Neural progenitor cell (in vitro differentiated cells): ENCODE measurements around the gene TC2N. TPM values are rescaled to one million over a fixed set of nuclear protein-coding genes. Genes with fewer than 3 reads are reported as not detected.

Experiments used
- DNase-seq: peaks from one replicate; pipeline ENCODE4 v3.0.0-alpha.2; 2016; ENCODE audit warnings: low spot score
- H2AFZ ChIP-seq: fragments of 200-600 bp; sonication (generic); replicated peaks from 2 replicates; pipeline ENCODE4 v1.6.1; 2016; ENCODE audit warnings: antibody characterized with exemption
- H3F3A ChIP-seq: fragments of 200-600 bp; sonication (generic); 2 replicates; pipeline ENCODE4 v1.6.1; 2016; ENCODE audit warnings: antibody characterized with exemption, low read depth
- H3K27ac ChIP-seq: fragments of 200-600 bp; sonication (generic); 2 replicates; pipeline ENCODE4 v1.5.1; 2016; ENCODE audit warnings: mild to moderate bottlenecking
- H3K27me3 ChIP-seq: fragments of 200-600 bp; sonication (generic); 2 replicates; pipeline ENCODE4 v1.6.1; 2016; ENCODE audit warnings: mild to moderate bottlenecking, moderate library complexity
- H3K36me3 ChIP-seq: fragments of 200-600 bp; sonication (generic); 2 replicates; pipeline ENCODE4 v1.5.1; 2016
- H3K4me1 ChIP-seq: fragments of 200-600 bp; sonication (generic); 2 replicates; pipeline ENCODE4 v1.6.1; 2016; ENCODE audit warnings: mixed run types
- H3K4me2 ChIP-seq: fragments of 200-600 bp; sonication (generic); 2 replicates; pipeline ENCODE4 v1.6.1; 2016
- H3K4me3 ChIP-seq: fragments of 200-600 bp; sonication (generic); 2 replicates; pipeline ENCODE4 v1.5.1; 2016
- H3K79me2 ChIP-seq: fragments of 200-600 bp; sonication (generic); 2 replicates; pipeline ENCODE4 v1.6.1; 2016; ENCODE audit warnings: low read depth
- H3K9ac ChIP-seq: fragments of 200-600 bp; sonication (generic); 2 replicates; pipeline ENCODE4 v1.6.1; 2016
- H3K9me3 ChIP-seq: fragments of 200-600 bp; sonication (generic); 2 replicates; pipeline ENCODE4 v1.5.1; 2016; ENCODE audit warnings: low read depth
- H4K20me1 ChIP-seq: fragments of 200-600 bp; sonication (generic); 2 replicates; pipeline ENCODE4 v1.6.1; 2016; ENCODE audit warnings: low read depth
- H3K27ac Mint-ChIP-seq: 3 replicates; pipeline ENCODE4 v1.8.0; 2021; ENCODE audit warnings: mixed read lengths
- H3K27me3 Mint-ChIP-seq: 2 replicates; pipeline ENCODE4 v1.8.0; 2022; ENCODE audit warnings: low read depth, mild to moderate bottlenecking, inconsistent platforms, moderate library complexity, mixed read lengths; ENCODE audit not compliant: insufficient read depth
- H3K36me3 Mint-ChIP-seq: 3 replicates; pipeline ENCODE4 v1.8.0; 2021; ENCODE audit warnings: mixed read lengths
- H3K4me1 Mint-ChIP-seq: 3 replicates; pipeline ENCODE4 v1.8.0; 2021; ENCODE audit warnings: mixed read lengths
- H3K4me3 Mint-ChIP-seq: 3 replicates; pipeline ENCODE4 v1.8.0; 2021; ENCODE audit warnings: mild to moderate bottlenecking, moderate library complexity, mixed read lengths
- H3K9me3 Mint-ChIP-seq: 3 replicates; pipeline ENCODE4 v1.8.0; 2020; ENCODE audit warnings: mixed read lengths
- EZH2 ChIP-seq: fragments of 200-600 bp; sonication (generic); IDR thresholded peaks from 2 replicates; pipeline ENCODE4 v1.6.1; 2017; ENCODE audit warnings: antibody characterized with exemption, mild to moderate bottlenecking, moderate library complexity
- EZH2phosphoT487 ChIP-seq: fragments of 200-600 bp; sonication (generic); IDR thresholded peaks from 2 replicates; pipeline ENCODE4 v1.6.1; 2017; ENCODE audit warnings: antibody characterized with exemption
- total RNA-seq: library from RNA; depleted of rRNA; stranded (reverse); fragments of >200 nt; gene quantifications from 2 replicates; pipeline ENCODE4 v1.2.3, GENCODE V29; 2015; ENCODE audit warnings: low replicate concordance
- TF ChIP-seq, protein P1 (sequence below): fragments of 200-600 bp; sonication (generic); IDR thresholded peaks from 2 replicates; pipeline ENCODE4 v1.5.1; 2017; ENCODE audit warnings: antibody characterized with exemption, mild to moderate bottlenecking

TC2N gene
- total RNA-seq, 1 donor from 2014 or later, result 5.8 TPM

- Mint-ChIP-seq H3K27me3 (no peaks in the 10 kb centered on the region), H3K36me3 (no peaks in the 10 kb centered on the region), H3K4me3 (no peak overlapping the region), H3K9me3 (no peaks in the 10 kb centered on the region), H3K27ac (no peak overlapping the region), H3K4me1 (peaks cover 17% of the 10 kb centered on the region)
- Histone ChIP-seq H3F3A (no peaks in the 10 kb centered on the region), H3K27ac (no peak overlapping the region), H3K4me2 (no peak overlapping the region), H3K79me2 (no peaks in the 10 kb centered on the region), H4K20me1 (no peaks in the 10 kb centered on the region), H3K4me3 (no peak overlapping the region), H3K9ac (no peak overlapping the region), H3K9me3 (no peaks in the 10 kb centered on the region), H3K36me3 (no peaks in the 10 kb centered on the region), H3K27me3 (no peaks in the 10 kb centered on the region), H3K4me1 (peaks cover 7% of the 10 kb centered on the region), H2AFZ (no peak overlapping the region)
- TF ChIP-seq EZH2phosphoT487, result no peak
- TF ChIP-seq, protein P1, sequence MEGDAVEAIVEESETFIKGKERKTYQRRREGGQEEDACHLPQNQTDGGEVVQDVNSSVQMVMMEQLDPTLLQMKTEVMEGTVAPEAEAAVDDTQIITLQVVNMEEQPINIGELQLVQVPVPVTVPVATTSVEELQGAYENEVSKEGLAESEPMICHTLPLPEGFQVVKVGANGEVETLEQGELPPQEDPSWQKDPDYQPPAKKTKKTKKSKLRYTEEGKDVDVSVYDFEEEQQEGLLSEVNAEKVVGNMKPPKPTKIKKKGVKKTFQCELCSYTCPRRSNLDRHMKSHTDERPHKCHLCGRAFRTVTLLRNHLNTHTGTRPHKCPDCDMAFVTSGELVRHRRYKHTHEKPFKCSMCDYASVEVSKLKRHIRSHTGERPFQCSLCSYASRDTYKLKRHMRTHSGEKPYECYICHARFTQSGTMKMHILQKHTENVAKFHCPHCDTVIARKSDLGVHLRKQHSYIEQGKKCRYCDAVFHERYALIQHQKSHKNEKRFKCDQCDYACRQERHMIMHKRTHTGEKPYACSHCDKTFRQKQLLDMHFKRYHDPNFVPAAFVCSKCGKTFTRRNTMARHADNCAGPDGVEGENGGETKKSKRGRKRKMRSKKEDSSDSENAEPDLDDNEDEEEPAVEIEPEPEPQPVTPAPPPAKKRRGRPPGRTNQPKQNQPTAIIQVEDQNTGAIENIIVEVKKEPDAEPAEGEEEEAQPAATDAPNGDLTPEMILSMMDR, result no peak
- no peak for TF ChIP-seq EZH2
- no peak for DNase-seq
Measured at GRCh38 chr14:91885113-91885712, 17.9 kb upstream of the TC2N start.

DNA sequence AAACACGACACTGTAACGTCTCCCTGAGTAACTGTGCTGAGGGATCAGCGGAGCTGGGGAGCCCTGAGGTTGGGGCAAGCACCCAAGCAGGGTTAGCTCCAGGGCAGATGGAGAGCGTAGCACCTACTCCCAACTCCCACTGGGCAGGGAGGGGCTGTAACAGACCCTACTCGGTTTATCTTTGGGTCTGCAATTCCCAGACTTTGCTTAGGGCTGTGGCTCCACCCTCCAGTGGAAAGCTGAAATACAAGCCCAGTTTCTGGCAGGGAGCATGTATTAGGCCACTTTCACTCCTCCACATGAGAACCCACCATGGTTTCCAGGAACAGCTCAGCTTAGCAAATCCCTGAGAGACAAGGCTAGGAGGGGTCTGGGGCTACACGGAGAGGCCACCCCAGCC is 17.3 kb upstream of the TC2N start:
- H3K27ac ChIP-seq, result no peak overlapping the region
- H3K9ac ChIP-seq, result no peak overlapping the region
- Mint-ChIP-seq H3K9me3 (no peaks in the 10 kb centered on the region), H3K4me3 (no peak overlapping the region), H3K27ac (no peak overlapping the region), H3K27me3 (peaks cover under 1% of the 10 kb centered on the region), H3K36me3 (no peaks in the 10 kb centered on the region), H3K4me1 (peaks cover 17% of the 10 kb centered on the region)
- H3K4me2 ChIP-seq, result no peak overlapping the region
- DNase-seq, result no peak
- no peaks in the 10 kb centered on the region for H3K27me3 ChIP-seq
- H3F3A ChIP-seq, result no peaks in the 10 kb centered on the region
- no peak overlapping the region for H3K4me3 ChIP-seq
- no peaks in the 10 kb centered on the region for H4K20me1 ChIP-seq
- H3K36me3 ChIP-seq, result no peaks in the 10 kb centered on the region
- H3K4me1 ChIP-seq, result peaks cover 2% of the 10 kb centered on the region
- H3K79me2 ChIP-seq, result no peaks in the 10 kb centered on the region
- H2AFZ ChIP-seq, result no peak overlapping the region
- H3K9me3 ChIP-seq, result no peaks in the 10 kb centered on the region
- TF ChIP-seq EZH2 (no peak), EZH2phosphoT487 (no peak)
- TF ChIP-seq, protein P1, result peak; percentile 18

DNA sequence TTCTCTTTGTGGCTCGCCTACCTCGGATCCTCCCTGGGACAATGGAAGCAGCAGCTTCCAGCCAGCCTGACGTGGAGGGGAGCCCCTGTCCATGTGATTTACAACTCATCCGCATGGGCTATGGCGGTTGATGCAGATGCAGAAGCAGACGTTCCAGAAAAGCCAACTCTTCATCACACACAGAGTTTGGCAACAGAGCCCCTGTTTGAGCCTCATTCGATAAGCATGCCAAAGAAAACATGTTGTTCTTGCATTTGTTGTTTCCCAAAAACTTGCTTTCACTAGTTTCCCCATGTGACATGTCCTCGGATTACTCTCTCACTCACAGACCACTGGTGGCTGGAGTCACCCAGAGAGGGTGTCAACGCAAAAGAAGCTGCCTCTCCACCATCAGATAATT is 16.4 kb upstream of the TC2N start:
- no peak overlapping the region for H3K9ac ChIP-seq

More for the DNA sequence above, 16.4 kb upstream of the TC2N start:
- H3K4me3 ChIP-seq, result no peak overlapping the region
- H3K4me3 Mint-ChIP-seq, result no peak overlapping the region
- H3K36me3 Mint-ChIP-seq, result no peaks in the 10 kb centered on the region
- H2AFZ ChIP-seq, result no peak overlapping the region
- H4K20me1 ChIP-seq, result no peaks in the 10 kb centered on the region
- no peaks in the 10 kb centered on the region for H3F3A ChIP-seq
- no peaks in the 10 kb centered on the region for H3K79me2 ChIP-seq
- no peaks in the 10 kb centered on the region for H3K9me3 ChIP-seq
- no peaks in the 10 kb centered on the region for H3K27me3 ChIP-seq
- no peaks in the 10 kb centered on the region for H3K36me3 ChIP-seq
- H3K4me1 Mint-ChIP-seq, result peaks cover 10% of the 10 kb centered on the region
- DNase-seq, result no peak
- H3K4me2 ChIP-seq, result no peak overlapping the region
- peaks cover 4% of the 10 kb centered on the region for H3K27me3 Mint-ChIP-seq
- no peak overlapping the region for H3K27ac ChIP-seq
- TF ChIP-seq, protein P1, result no peak
- TF ChIP-seq EZH2, result no peak
- TF ChIP-seq EZH2phosphoT487, result no peak
- H3K27ac Mint-ChIP-seq, result no peak overlapping the region
- H3K4me1 ChIP-seq, result no peaks in the 10 kb centered on the region
- no peaks in the 10 kb centered on the region for H3K9me3 Mint-ChIP-seq
